Body of pancreas (tissue), 4 donors: ENCODE measurements around the gene CGNL1.

Experiments
- CTCF ChIP-seq, 7 experiments: fragments of 450-650 bp in 4 of 7; fragments of 200-600 bp in 3 of 7; sonication (generic) in 3 of 7; IDR thresholded peaks; one replicate each; pipeline ENCODE4 v1.5.1; 2016 to 2019; ENCODE audit warnings: antibody characterized with exemption in 7 of 7
- POLR2A ChIP-seq, 3 donors: fragments of 450-650 bp; IDR thresholded peaks; one replicate each; pipeline ENCODE4 v1.6.1; 2016; ENCODE audit warnings: antibody characterized with exemption in 3 of 3, mild to moderate bottlenecking in 2 of 3

DNA sequence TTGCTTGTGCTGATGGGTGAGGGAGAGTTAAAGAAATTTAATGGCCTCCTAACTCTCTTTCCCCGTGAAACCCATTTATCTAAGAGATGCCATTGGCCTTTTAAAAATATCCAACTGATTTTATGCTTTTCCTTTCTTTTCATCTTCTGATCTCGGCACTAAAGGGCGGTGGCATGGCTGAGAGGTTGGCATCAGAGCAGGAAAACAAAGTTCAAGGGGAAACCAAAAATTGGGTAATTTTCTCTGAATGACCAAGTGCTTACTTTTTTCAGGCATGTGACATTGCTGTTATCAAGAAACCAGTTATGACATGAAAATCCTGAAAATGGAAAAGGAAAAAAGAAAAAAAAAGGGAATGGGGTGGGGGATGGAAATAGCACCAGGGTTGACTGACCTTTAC lies 3.2 kb downstream of the CGNL1 start:
- TF ChIP-seq CTCF (IDR thresholded peaks at IDR 0.05) (no peak), POLR2A (IDR thresholded peaks at IDR 0.05) (no peak)
